Upper lobe of left lung (tissue), 6 donors: ENCODE results near the gene OLFML2B. TPM values are rescaled to one million over a fixed set of nuclear protein-coding genes. Genes with fewer than 3 reads are reported as not detected.
"Not testable (repeated sequence)": the region's sequence is repeated elsewhere in the genome, so short reads cannot be mapped to it uniquely, and the experiment has no call there.

Source experiments
- ATAC-seq, 2 donors: fragments of 200-7000 bp; cut with Tn5 transposase; one replicate each; pipeline ENCODE4 v1.9.1; 2022; ENCODE audit warnings: mild to moderate bottlenecking in 2 of 2, moderate library complexity in 2 of 2; ENCODE audit not compliant: low FRiP score in 2 of 2
- DNase-seq, 2 donors: peaks; one replicate each; pipeline ENCODE4 v3.0.0-alpha.2; 2019 to 2020
- H3K27ac ChIP-seq, 4 donors: fragments of 200-600 bp; sonication (generic); one replicate each; pipeline ENCODE4 v1.5.1; 2016 to 2019
- H3K27me3 ChIP-seq, 4 donors: fragments of 200-600 bp; sonication (generic); one replicate each; pipeline ENCODE4 v1.5.1; 2017 to 2019
- H3K36me3 ChIP-seq, 4 donors: fragments of 200-600 bp; sonication (generic); one replicate each; pipeline ENCODE4 v1.5.1; 2016 to 2019
- H3K4me1 ChIP-seq, 4 donors: fragments of 200-600 bp; sonication (generic); one replicate each; pipeline ENCODE4 v1.5.1; 2018 to 2019
- H3K4me3 ChIP-seq, 4 donors: fragments of 200-600 bp; sonication (generic); one replicate each; pipeline ENCODE4 v1.5.1; 2017 to 2019; ENCODE audit warnings: mild to moderate bottlenecking in 2 of 4, moderate library complexity in 1 of 4
- H3K9me3 ChIP-seq, 4 donors: fragments of 200-600 bp; sonication (generic); one replicate each; pipeline ENCODE4 v1.5.1; 2018 to 2019
- CTCF ChIP-seq, 6 experiments: fragments of 450-650 bp in 4 of 6; fragments of 200-600 bp in 2 of 6; sonication (generic) in 2 of 6; IDR thresholded peaks; one replicate each; pipeline ENCODE4 v1.5.1; 2016 to 2019; ENCODE audit warnings: antibody characterized with exemption in 6 of 6
- EP300 ChIP-seq, 4 donors: sonication (generic); formaldehyde crosslinking; IDR thresholded peaks; one replicate each; pipeline ENCODE4 v1.5.1; 2017; ENCODE audit warnings: antibody characterized with exemption in 4 of 4, control low read depth in 2 of 4
- POLR2A ChIP-seq, 4 donors: fragments of 450-650 bp; IDR thresholded peaks; one replicate each; pipeline ENCODE4 v1.5.1; 2016 to 2017; ENCODE audit warnings: antibody characterized with exemption in 4 of 4, mild to moderate bottlenecking in 2 of 4
- POLR2AphosphoS5 ChIP-seq, 2 donors: sonication (generic); formaldehyde crosslinking; IDR thresholded peaks; one replicate each; pipeline ENCODE4 v1.5.1; 2017; ENCODE audit warnings: antibody characterized with exemption in 2 of 2
- WGBS, 2 donors: methylation state at CpG; one replicate each; pipeline ENCODE4 v1.1.5; 2017 to 2018; 5-methylcytosine and 5-hydroxymethylcytosine counted together
- total RNA-seq, 6 donors: library from RNA; depleted of rRNA in 4 of 6; stranded (reverse); fragments of >200 nt in 4 of 6; gene quantifications; one replicate each; pipeline versions ENCODE4 v1.1.0 to v1.2.1, GENCODE V29; 2016 to 2021
- donor health status: DM: no; HTN: no; CAD: no; lungs with moderate emphysema.
- donor health status: DM: no; HTN: yes; CAD: no; lungs with severe emphysema.

OLFML2B gene
- total RNA-seq, 6 donors from 2014 or later, result 5.1 to 51.3 (median 9.9) TPM

GRCh38 chr1:162022626-162023025 lies 1.0 kb downstream of the OLFML2B start:
- TF ChIP-seq POLR2AphosphoS5 (IDR thresholded peaks at IDR 0.05) (no peak), EP300 (IDR thresholded peaks at IDR 0.05) (no peak), CTCF (IDR thresholded peaks at IDR 0.05) (no peak), POLR2A (IDR thresholded peaks at IDR 0.05) (no peak)
- H3K27me3 ChIP-seq, result peaks cover 0 to 3% (median 0%) of the 10 kb centered on the region in 4 donors
- peak overlapping the region in 1 of 4 donors; percentile 82 for H3K27ac ChIP-seq
- peaks cover 25 to 45% (median 35%) of the 10 kb centered on the region in 4 donors for H3K4me1 ChIP-seq
- 83 to 85% methylated on average over 9 of the region's 9 CpGs for WGBS, 2 donors
- no peaks in the 10 kb centered on the region for H3K36me3 ChIP-seq
- no peaks in the 10 kb centered on the region for H3K9me3 ChIP-seq
- H3K4me3 ChIP-seq, result peak overlapping the region in 3 of 4 donors; percentile 48 to 63 (median 60)
- ATAC-seq (no peak), DNase-seq (no peak)

DNA sequence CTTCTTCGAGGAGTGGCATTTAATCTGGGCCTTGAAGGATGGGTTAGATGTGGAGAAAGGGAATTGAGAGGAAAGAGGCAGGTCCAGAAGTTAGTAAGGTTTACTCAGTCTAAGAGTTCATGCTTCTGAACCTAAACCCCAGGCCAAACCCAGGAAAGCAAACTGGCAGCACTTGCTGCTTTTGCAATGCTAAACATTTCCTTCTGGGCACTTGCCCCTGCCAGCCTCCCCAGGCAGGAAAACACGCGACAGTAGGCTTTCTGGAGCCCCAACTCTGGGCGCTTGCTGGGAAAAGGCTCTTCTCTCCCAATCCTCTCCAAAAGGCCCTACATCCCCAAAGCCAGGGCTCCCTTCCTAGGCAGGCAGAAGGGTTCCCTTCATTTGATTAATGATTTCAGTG lies 2.5 kb downstream of the OLFML2B start:
- TF ChIP-seq EP300 (IDR thresholded peaks at IDR 0.05) (no peak), POLR2A (IDR thresholded peaks at IDR 0.05) (no peak), POLR2AphosphoS5 (IDR thresholded peaks at IDR 0.05) (no peak)
- H3K27ac ChIP-seq, result no peak overlapping the region
- no peak for ATAC-seq

DNA sequence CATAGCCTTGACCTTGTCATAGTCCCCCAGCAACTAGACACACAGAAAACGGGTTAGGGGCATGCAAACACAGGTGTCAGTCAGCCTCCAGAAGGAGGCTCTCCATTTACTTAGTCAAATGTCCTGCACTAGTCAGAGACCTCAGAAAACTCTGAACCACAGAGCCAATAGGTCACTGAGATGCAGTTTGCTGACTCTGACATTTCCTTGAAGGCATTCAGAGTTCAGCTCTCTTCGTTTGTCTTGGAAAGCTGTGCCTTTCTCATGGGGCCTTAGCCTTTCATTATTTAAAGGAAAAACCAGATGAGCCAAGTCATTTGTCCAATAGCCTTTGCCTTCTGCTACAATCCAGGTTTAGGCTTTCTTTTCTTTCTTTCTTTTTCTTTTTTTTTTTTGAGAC lies 3.5 kb downstream of the OLFML2B start:
- no peak for TF ChIP-seq EP300 (IDR thresholded peaks at IDR 0.05)
- Histone ChIP-seq H3K4me3 (no peak overlapping the region), H3K9me3 (no peaks in the 10 kb centered on the region), H3K4me1 (peaks cover 25 to 45% (median 35%) of the 10 kb centered on the region in 4 donors), H3K27me3 (peaks cover 0 to 3% (median 0%) of the 10 kb centered on the region in 4 donors), H3K36me3 (no peaks in the 10 kb centered on the region), H3K27ac (no peak overlapping the region)
- no peak for ATAC-seq
- WGBS, 2 donors, result 53 to 60% methylated on average over 2 of the region's 2 CpGs
- no peak for DNase-seq

More for the DNA sequence above, 2.5 kb downstream of the OLFML2B start:
- H3K9me3 ChIP-seq, result no peaks in the 10 kb centered on the region
- H3K4me3 ChIP-seq, result peak overlapping the region in 1 of 4 donors; percentile 63
- 71 to 72% methylated on average over 4 of the region's 4 CpGs for WGBS, 2 donors
- peaks cover 25 to 45% (median 35%) of the 10 kb centered on the region in 4 donors for H3K4me1 ChIP-seq
- H3K36me3 ChIP-seq, result no peaks in the 10 kb centered on the region
- H3K27me3 ChIP-seq, result peaks cover 0 to 3% (median 0%) of the 10 kb centered on the region in 4 donors
- no peak for DNase-seq

GRCh38 chr1:162019446-162019845 lies 4.2 kb downstream of the OLFML2B start:
- 42 to 82% methylated on average over 3 of the region's 3 CpGs for WGBS, 2 donors
- Histone ChIP-seq H3K4me3 (no peak overlapping the region), H3K27me3 (peaks cover 0 to 3% (median 0%) of the 10 kb centered on the region in 4 donors), H3K36me3 (no peaks in the 10 kb centered on the region), H3K27ac (no peak overlapping the region), H3K4me1 (peaks cover 25 to 45% (median 32%) of the 10 kb centered on the region in 4 donors), H3K9me3 (no peaks in the 10 kb centered on the region)
- DNase-seq (no peak), ATAC-seq (peak in 1 of 2 donors; percentile 5)
- TF ChIP-seq POLR2A (IDR thresholded peaks at IDR 0.05) (no peak), EP300 (IDR thresholded peaks at IDR 0.05) (no peak), POLR2AphosphoS5 (IDR thresholded peaks at IDR 0.05) (no peak), CTCF (IDR thresholded peaks at IDR 0.05) (no peak)

GRCh38 chr1:162019006-162019405 lies 4.7 kb downstream of the OLFML2B start:
- Histone ChIP-seq H3K27me3 (peaks cover 0 to 3% (median 0%) of the 10 kb centered on the region in 4 donors), H3K27ac (no peak overlapping the region), H3K36me3 (no peaks in the 10 kb centered on the region), H3K4me3 (no peak overlapping the region), H3K4me1 (peaks cover 21 to 41% (median 28%) of the 10 kb centered on the region in 4 donors), H3K9me3 (no peaks in the 10 kb centered on the region)
- WGBS, 2 donors, result 42 to 46% methylated on average over 3 of the region's 4 CpGs
- ATAC-seq (no peak), DNase-seq (no peak)
- TF ChIP-seq POLR2A (IDR thresholded peaks at IDR 0.05), result no peak
- TF ChIP-seq EP300 (IDR thresholded peaks at IDR 0.05), result no peak
- no peak for TF ChIP-seq POLR2AphosphoS5 (IDR thresholded peaks at IDR 0.05)
- TF ChIP-seq CTCF (IDR thresholded peaks at IDR 0.05), result no peak

GRCh38 chr1:162018418-162018817 lies 5.3 kb downstream of the OLFML2B start:
- Histone ChIP-seq H3K9me3 (peaks cover 0 to 1% (median under 1%) of the 10 kb centered on the region in 4 donors), H3K36me3 (no peaks in the 10 kb centered on the region), H3K27ac (no peak overlapping the region), H3K4me1 (peaks cover 18 to 35% (median 22%) of the 10 kb centered on the region in 4 donors), H3K27me3 (peaks cover 0 to 3% (median 0%) of the 10 kb centered on the region in 4 donors), H3K4me3 (no peak overlapping the region)
- no peak for ATAC-seq
- TF ChIP-seq EP300 (IDR thresholded peaks at IDR 0.05), result no peak
- TF ChIP-seq POLR2A (IDR thresholded peaks at IDR 0.05), result no peak
- DNase-seq, result peak in 1 of 2 donors; percentile 27
- WGBS, 2 donors, result 82 to 92% methylated on average over 4 of the region's 4 CpGs

- not testable (repeated sequence) for H3K36me3 ChIP-seq, ATAC-seq, H3K27me3 ChIP-seq, DNase-seq, H3K27ac ChIP-seq, H3K9me3 ChIP-seq, H3K4me3 ChIP-seq
- H3K4me1 ChIP-seq, result peaks cover 14 to 32% (median 17%) of the 10 kb centered on the region in 4 donors
Measured at GRCh38 chr1:162017791-162018190, 5.9 kb downstream of the OLFML2B start.
